H1 (cell line): Measurements from ENCODE around the gene BBS9. TPM values are rescaled to one million over a fixed set of nuclear protein-coding genes. Genes with fewer than 3 reads are reported as not detected.

Experiments used
- ASH2L ChIP-seq: fragments of 200-600, 300-600 bp; sonication (generic); IDR thresholded peaks from one replicate; pipeline ENCODE4 v1.7.1; 2017; ENCODE audit warnings: low read length
- RFX5 ChIP-seq: IDR thresholded peaks from 2 replicates; pipeline ENCODE4 v1.6.1; 2011; ENCODE audit warnings: low read depth, low read length, improper control_type of control experiment, borderline replicate concordance
- TEAD4 ChIP-seq: IDR thresholded peaks from 2 replicates; pipeline ENCODE4 v1.6.1; 2012; ENCODE audit warnings: low read depth, low read length, inconsistent platforms, mixed read lengths
- polyA plus RNA-seq, 7 experiments: library from polyadenylated mRNA; depleted of rRNA in 3 of 7; stranded (reverse) in 5 of 7; unstranded in 2 of 7; fragments of >200 nt in 5 of 7; fragments of 200-250 nt in 2 of 7; gene quantifications; 1 replicate in 5 of 7; 2 replicates in 1 of 7; 4 replicates in 1 of 7; pipeline versions ENCODE4 v1.2.1 to v1.2.3, GENCODE V29; 2011 to 2013; ENCODE audit warnings: missing spikeins in 2 of 7, mixed read lengths in 2 of 7
- total RNA-seq: library from RNA; stranded (reverse); fragmentation: NEBNext Ultra II Directional; extraction: Animal tissue kit (Norgen Biotek cat#: 25700); gene quantifications from 2 replicates; pipeline ENCODE4 v1.2.1, GENCODE V29; 2021
- TF ChIP-seq, protein P1 (sequence below): IDR thresholded peaks from 2 replicates; pipeline ENCODE4 v1.6.1; 2012; ENCODE audit warnings: inconsistent platforms
- TF ChIP-seq, protein P2 (sequence below): IDR thresholded peaks from 2 replicates; pipeline ENCODE4 v1.6.1; 2012; ENCODE audit warnings: low read length, inconsistent platforms

Gene BBS9
- total and polyA plus RNA-seq, 2 of the 8 experiments (the other 6 are each of a cell fraction or from before 2014, with no cell fraction given): 22.3 to 37.0 TPM

DNA sequence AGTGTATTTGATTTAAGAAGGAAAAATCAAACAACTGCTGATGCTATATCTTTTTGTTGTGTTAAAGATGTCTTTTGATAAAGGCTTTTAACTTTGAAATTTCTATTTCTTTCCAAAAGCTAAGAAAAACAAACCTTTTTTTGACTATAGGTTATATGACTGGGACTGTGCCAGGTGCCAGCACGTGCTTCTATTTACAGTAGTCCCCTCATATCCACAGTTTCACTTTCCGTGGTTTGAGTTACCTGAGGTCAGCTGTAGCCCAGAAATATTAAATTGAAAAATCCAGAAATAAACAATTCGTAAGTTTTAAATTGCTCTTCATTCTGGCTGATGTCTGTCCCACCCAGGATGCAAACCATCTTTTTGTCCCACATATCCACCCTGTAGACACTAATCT, 104.3 kb downstream of the BBS9 start (continued):
- TF ChIP-seq ASH2L: no peak
- no peak for TF ChIP-seq RFX5
- TF ChIP-seq, protein P1, sequence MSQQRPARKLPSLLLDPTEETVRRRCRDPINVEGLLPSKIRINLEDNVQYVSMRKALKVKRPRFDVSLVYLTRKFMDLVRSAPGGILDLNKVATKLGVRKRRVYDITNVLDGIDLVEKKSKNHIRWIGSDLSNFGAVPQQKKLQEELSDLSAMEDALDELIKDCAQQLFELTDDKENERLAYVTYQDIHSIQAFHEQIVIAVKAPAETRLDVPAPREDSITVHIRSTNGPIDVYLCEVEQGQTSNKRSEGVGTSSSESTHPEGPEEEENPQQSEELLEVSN: no peak
- TF ChIP-seq, protein P2, sequence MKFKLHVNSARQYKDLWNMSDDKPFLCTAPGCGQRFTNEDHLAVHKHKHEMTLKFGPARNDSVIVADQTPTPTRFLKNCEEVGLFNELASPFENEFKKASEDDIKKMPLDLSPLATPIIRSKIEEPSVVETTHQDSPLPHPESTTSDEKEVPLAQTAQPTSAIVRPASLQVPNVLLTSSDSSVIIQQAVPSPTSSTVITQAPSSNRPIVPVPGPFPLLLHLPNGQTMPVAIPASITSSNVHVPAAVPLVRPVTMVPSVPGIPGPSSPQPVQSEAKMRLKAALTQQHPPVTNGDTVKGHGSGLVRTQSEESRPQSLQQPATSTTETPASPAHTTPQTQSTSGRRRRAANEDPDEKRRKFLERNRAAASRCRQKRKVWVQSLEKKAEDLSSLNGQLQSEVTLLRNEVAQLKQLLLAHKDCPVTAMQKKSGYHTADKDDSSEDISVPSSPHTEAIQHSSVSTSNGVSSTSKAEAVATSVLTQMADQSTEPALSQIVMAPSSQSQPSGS: no peak
- no peak for TF ChIP-seq TEAD4
